Measurements from ENCODE around the gene STX18. TPM values are rescaled to one million over a fixed set of nuclear protein-coding genes. Genes with fewer than 3 reads are reported as not detected.
A peak's percentile ranks its signal among the peaks of the same experiment; 100 is the strongest.

Gene STX18
- total and polyA plus RNA-seq, 2 of the 13 experiments (the other 11 are each of a cell fraction or from before 2014, with no cell fraction given) = 23.9 to 37.1 TPM

- peak; percentile 80 for TF ChIP-seq ZBTB33 (CRISPR knock-in tag; IDR thresholded peaks at IDR 0.05)
- TF ChIP-seq ATF7 (IDR thresholded peaks at IDR 0.05) = no peak
- peak; percentile 91; the same call in 1 of the 2 replicates for TF ChIP-seq ATF7 (CRISPR knock-in tag; IDR thresholded peaks at IDR 0.05)
- TF ChIP-seq GPBP1L1 (CRISPR knock-in tag; IDR thresholded peaks at IDR 0.05) = no peak
- peak; percentile 82 for TF ChIP-seq SRF (IDR thresholded peaks at IDR 0.05; ENCODE audit: low read depth, low read length)
- TF ChIP-seq HMG20A (CRISPR knock-in tag; IDR thresholded peaks at IDR 0.05; ENCODE audit: borderline replicate concordance) = peak; percentile 52; the same call in 1 of the 2 replicates
- no peak for TF ChIP-seq ZNF737 (CRISPR knock-in tag; IDR thresholded peaks at IDR 0.05; ENCODE audit: borderline replicate concordance)
- TF ChIP-seq ZBTB34 (CRISPR knock-in tag; IDR thresholded peaks at IDR 0.05) = peak; percentile 94
- 0 out of 2 replicates have a peak, but pooled peaks have one; percentile 49 for TF ChIP-seq NFE2 (CRISPR knock-in tag; IDR thresholded peaks at IDR 0.05)
- TF ChIP-seq STAT6 (CRISPR knock-in tag; IDR thresholded peaks at IDR 0.05; ENCODE audit: borderline replicate concordance) = no peak
- TF ChIP-seq ZNF83 (CRISPR knock-in tag; IDR thresholded peaks at IDR 0.05; ENCODE audit: borderline replicate concordance) = no peak
- no peak for TF ChIP-seq ELK4 (CRISPR knock-in tag; IDR thresholded peaks at IDR 0.05; ENCODE audit: borderline replicate concordance)
- peak; percentile 63; the same call in 1 of the 2 replicates for TF ChIP-seq RCOR2 (CRISPR knock-in tag; IDR thresholded peaks at IDR 0.05)
- 0 out of 2 replicates have a peak, but pooled peaks have one; percentile 61 for TF ChIP-seq ZNF510 (CRISPR knock-in tag; IDR thresholded peaks at IDR 0.05; ENCODE audit: low read depth)
- no peak for TF ChIP-seq THAP8 (CRISPR knock-in tag; IDR thresholded peaks at IDR 0.05; ENCODE audit: borderline replicate concordance)
- peak; percentile 90; the same call in 1 of the 2 replicates for TF ChIP-seq ZNF451 (CRISPR knock-in tag; IDR thresholded peaks at IDR 0.05)
- TF ChIP-seq ZFP1 (CRISPR knock-in tag; IDR thresholded peaks at IDR 0.05) = peak; percentile 82; the same call in 1 of the 2 replicates
Measured at GRCh38 chr4:4541661-4542570, at the start of gene STX18 (continued).

Measured in HepG2 (cell line).